Measurements from ENCODE around the gene TSPAN4. TPM values are rescaled to one million over a fixed set of nuclear protein-coding genes. Genes with fewer than 3 reads are reported as not detected.

Gene TSPAN4
- total and polyA plus RNA-seq, 9 of the 15 experiments (the other 6 are each of a cell fraction or from before 2014, with no cell fraction given): 0.07 to 31.0 (median 15.7) TPM

GRCh38 chr11:875769-876301, 33.2 kb downstream of the TSPAN4 start (continued):
- no peak for TF ChIP-seq THAP12 (CRISPR knock-in tag; IDR thresholded peaks at IDR 0.05)
- TF ChIP-seq L3MBTL2 (IDR thresholded peaks at IDR 0.05): peak; percentile 87
- TF ChIP-seq ELK1 (CRISPR knock-in tag; IDR thresholded peaks at IDR 0.05): no peak
- no peak for TF ChIP-seq KLF1 (tag; IDR thresholded peaks at IDR 0.05)
- no peak for TF ChIP-seq NR2C1 (IDR thresholded peaks at IDR 0.05)
- TF ChIP-seq NR2C1 (tag; IDR thresholded peaks at IDR 0.05): no peak
- no peak for TF ChIP-seq RFX7 (CRISPR knock-in tag; IDR thresholded peaks at IDR 0.05)
- no peak for TF ChIP-seq TCFL5 (CRISPR knock-in tag; conservative IDR thresholded peaks at IDR 0.05)
- TF ChIP-seq ZBTB11 (CRISPR knock-in tag; IDR thresholded peaks at IDR 0.05): peak in 1 of 3 experiments; percentile 57; a peak in 1 of 6 replicates
- no peak for TF ChIP-seq ZNF3 (CRISPR knock-in tag; IDR thresholded peaks at IDR 0.05)
- no peak for TF ChIP-seq JUN (IDR thresholded peaks at IDR 0.05; ENCODE audit: borderline replicate concordance, low read depth, low read length)
- no peak for TF ChIP-seq JUN (CRISPR knock-in tag; IDR thresholded peaks at IDR 0.05; ENCODE audit: borderline replicate concordance)
- no peak for TF ChIP-seq ZNF184 (CRISPR knock-in tag; IDR thresholded peaks at IDR 0.05)
- no peak for TF ChIP-seq SP2 (IDR thresholded peaks at IDR 0.05; ENCODE audit: extremely low read depth, low read depth, low read length, poor library complexity, severe bottlenecking)
- TF ChIP-seq GABPB1 (CRISPR knock-in tag; IDR thresholded peaks at IDR 0.05): 0 out of 2 replicates have a peak, but pooled peaks have one; percentile 41
- TF ChIP-seq ZNF165 (CRISPR knock-in tag; IDR thresholded peaks at IDR 0.05; ENCODE audit: borderline replicate concordance): no peak
- TF ChIP-seq ZNF583 (CRISPR knock-in tag; IDR thresholded peaks at IDR 0.05): no peak
- TF ChIP-seq CCAR2 (IDR thresholded peaks at IDR 0.05; ENCODE audit: low read depth, low read length): no peak
- no peak for TF ChIP-seq NR3C1 (CRISPR knock-in tag; IDR thresholded peaks at IDR 0.05)
- TF ChIP-seq ZKSCAN3 (CRISPR knock-in tag; IDR thresholded peaks at IDR 0.05): no peak
- TF ChIP-seq ETV6 (IDR thresholded peaks at IDR 0.05; ENCODE audit: borderline replicate concordance in 1 of 2, low read depth in 2 of 2, low read length in 1 of 2): no peak
- no peak for TF ChIP-seq ETV6 (CRISPR knock-in tag; IDR thresholded peaks at IDR 0.05; ENCODE audit: borderline replicate concordance)
- TF ChIP-seq KDM2B (CRISPR knock-in tag; IDR thresholded peaks at IDR 0.05): no peak
- TF ChIP-seq ZNF146 (CRISPR knock-in tag; IDR thresholded peaks at IDR 0.05; ENCODE audit: unreplicated experiment): no peak

Data from K562 (cell line).